Measurements from ENCODE around the gene CHRNB2.

GRCh38 chr1:154574716-154575115 is 7.1 kb downstream of the CHRNB2 start:
- TF ChIP-seq CTCF (IDR thresholded peaks at IDR 0.05; ENCODE audit: poor library complexity, severe bottlenecking): no peak
- no peak for TF ChIP-seq EZH2 (IDR thresholded peaks at IDR 0.05; ENCODE audit: borderline replicate concordance, insufficient read depth, low read length, poor library complexity, severe bottlenecking)

Data from neural cell (in vitro differentiated cells).